Hindlimb muscle (tissue), 1 donor: ENCODE measurements around the gene MLST8. TPM values are rescaled to one million over a fixed set of nuclear protein-coding genes. Genes with fewer than 3 reads are reported as not detected.

ENCODE experiments used
- DNase-seq: peaks from one replicate; pipeline ENCODE4 v3.0.0-alpha.2; 2013
- polyA plus RNA-seq: library from polyadenylated mRNA; unstranded; fragments of 120-200 nt; gene quantifications from one replicate; pipeline ENCODE4 v1.2.1, GENCODE V29; 2013; ENCODE audit not compliant: insufficient read length

The MLST8 gene
- polyA plus RNA-seq, 1 donor: 41.0 TPM

DNA sequence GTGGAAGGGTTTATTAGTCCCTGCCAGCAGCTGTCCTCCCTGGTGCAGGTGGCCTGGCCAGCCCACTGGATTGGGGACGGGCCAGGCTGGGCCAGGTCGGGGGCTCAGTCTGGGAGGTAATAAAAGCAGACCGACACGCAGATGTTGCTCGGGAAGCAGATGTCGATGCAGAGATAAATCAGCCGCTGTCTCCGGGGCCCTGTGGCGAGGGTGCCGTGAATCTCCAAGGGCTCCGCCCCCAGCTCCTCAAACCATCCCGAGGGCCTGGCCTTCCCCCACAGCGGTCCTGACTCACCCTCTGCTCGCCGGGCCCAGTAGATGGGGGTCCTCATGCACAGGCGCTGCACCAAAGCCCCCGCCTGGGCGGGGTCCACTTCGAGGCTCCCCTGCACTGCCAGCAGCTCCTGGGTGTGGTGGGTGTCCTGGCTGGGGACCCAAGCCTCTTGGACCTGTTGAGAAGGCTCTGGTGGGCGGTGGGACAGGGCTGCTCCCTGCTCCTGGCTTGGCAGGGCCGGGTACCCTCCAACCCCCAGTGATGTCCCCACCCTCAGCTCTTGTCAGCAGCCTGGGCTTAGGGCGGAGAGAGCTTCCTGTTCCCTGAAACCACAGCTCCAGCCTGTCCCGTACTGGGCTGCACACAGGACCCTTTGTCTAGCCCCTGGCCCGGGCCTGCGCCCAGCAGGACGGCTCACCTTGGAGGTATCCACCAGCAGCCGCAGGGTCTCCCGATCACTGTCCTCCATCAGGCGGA, 4.2 kb downstream of the MLST8 start:
- DNase-seq: no peak

DNA sequence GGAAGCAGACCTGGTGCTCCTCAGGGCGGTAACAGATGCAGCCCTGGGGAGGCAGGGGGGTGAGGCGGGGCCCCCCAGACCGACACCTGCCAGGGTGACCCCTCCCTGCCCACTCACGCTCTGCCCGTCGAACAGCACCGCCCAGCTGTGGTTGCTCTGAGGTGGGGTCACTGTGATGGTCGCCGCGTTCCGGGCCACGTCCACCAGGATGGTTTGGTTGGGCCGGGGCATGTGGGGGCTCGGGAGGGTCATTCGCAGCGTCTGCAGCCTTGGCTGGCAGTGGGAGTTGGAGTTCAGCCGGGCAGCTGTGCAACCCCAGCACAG, 4.7 kb downstream of the MLST8 start:
- no peak for DNase-seq

DNA sequence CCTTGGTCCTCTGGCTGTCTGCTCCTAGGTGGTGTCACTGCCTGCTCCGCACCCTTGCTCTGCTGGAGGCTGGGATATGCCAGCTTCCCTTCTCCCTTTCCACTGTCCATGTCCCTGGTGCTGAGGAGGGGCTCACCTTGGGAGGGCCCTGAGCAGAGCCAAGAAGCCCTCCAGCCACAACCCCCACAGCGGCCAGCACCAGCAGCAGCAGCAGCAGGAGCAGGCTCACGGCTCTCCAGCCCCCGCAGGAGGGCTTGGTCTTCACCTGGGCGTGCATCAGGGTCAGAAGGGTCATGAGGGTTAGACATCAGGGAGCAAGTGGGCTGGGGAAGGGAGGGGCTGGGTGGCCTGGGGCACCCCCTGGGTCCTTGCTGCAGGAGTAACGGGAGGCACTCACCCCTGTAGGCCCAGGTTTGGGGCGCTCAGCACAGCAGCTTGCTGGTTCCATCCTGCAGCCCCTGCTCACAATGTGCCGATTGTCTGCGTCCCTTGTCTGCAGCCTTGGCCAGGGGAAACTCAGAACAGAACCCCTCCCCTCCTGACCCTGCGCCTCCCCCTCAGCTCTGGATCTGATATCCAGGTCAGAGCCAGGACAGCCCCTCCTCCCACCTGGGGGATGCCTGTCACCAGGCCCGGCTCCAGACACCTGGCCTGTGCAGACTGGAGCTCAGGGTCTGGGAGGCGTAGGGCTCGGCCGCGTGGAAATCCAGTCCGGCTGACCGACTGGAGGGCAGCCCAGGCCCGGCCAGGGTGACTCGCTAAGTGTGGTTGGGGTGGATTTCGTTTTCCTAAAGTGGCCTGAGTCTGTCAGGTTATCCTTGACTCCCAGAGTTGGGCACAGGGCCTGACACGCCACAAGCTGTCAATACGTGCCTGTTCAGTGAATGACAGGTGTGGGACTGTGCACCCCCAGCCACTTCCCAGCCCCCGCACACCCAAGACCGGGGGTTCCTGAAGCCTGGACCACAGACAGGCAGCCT, 5.4 kb downstream of the MLST8 start, which contains the start of gene BRICD5:
BRICD5 (minus strand) TSS at position 478 of the 980 bp plus-strand sequence; CDS start at position 448, 30 bp downstream.
- DNase-seq: no peak

DNA sequence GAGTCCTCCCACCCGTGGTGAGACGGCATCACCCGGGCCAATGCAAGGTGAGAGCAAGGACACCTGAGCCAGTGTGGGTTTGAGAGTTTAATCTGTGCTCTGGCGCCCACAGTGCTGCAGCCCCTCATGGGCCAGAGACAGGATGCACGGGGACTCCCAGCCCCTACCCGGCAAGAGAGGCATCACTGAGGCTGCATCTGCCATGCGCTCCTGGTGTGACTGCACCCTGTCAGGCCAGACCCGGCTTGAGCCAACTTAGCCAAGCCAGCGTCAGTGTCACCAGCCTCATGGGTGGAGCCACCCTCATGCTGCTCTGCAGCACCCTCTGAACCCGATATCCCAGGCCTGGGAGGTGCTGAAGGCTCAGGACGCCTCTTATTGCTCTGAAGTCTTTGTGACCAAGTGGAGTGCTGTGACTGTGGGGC, 6.7 kb downstream of the MLST8 start:
- DNase-seq: no peak

DNA sequence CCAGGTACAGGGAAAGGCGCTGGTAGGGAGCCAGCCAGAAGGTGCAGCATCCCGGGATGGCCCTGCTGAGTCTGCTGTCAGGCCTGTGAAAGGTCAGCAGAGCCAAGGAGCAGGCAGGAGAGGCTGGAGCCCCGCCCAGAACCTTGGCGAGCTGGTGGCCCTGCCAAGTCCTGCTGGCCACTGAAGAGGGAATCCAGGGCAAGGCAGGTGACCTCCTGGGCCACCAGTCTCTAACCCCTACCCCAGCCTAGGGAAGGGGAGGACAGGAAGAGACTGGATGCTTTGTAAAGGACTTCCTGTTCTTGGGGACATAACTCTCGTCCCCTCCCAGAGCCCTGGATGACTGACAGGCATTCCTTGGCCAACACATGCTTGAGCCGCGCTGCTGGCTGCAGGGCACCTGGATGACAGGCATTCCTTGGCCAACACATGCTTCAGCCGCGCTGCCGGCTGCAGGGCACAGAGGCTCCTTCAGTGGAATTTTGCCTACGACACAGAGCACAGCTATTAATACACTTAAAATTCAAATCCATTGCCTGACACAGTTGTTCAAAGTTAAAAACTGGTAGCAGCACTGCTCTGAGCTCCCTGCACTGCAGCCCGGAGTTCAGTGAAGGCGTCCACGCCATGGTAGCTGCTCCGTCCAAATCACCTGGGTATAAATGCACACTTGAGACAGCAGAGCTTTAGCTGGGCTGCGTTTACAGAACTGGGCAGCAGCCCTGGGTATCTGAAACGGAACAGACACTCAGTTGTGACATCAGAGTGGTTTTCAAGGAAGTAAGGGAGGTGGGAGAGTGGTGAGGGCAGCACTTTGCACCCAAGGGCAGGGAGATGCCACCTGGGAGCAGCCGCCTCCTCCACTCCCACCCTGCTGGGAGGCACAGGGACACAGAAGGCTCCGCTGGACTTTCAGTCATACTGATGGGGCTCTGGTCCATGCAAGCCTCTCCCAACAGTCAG, 7.4 kb downstream of the MLST8 start:
- no peak for DNase-seq

DNA sequence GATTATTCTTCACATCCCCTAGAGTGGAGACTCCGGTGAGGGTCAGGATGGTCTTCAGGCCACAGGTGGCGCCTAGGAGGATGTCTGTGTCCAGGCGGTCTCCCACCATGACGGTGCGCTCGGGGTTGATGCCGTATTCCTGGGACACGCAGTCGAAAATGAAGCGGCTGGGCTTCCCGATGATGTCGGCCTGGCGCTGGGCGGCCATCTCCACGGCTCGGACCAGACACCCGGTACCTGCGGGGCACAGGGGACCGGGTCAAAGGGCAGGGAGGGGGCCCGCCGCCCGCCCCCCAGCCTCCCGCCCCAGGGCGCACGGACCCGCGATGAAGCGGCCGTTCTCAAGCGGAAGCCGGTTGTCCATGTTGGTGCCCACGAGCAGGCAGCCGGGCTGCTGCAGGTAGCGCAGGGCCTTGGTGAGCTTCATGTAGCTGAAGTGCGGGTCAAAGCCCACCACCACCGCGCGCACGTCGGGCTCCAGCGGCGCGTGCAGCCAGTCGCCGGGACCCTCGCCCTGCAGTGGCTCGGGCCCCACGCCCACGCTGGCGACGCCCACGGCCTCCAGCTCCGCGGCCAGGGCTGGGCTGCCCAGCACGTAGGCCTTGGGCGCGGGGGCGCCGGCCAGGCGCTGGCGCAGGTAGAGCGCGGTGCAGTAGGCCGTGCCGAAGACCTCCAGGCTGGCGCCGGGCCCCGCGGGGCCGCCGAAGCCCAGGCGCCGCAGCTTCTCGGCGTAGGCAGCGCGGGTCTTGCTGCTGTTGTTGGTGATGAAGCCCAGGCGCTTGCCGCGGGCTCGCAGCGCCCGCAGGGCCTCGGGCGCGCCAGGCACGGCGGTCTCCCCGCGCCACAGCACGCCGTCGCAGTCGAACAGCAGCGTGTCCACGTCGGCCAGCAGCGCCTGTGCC, 8.8 kb downstream of the MLST8 start:
- DNase-seq: no peak

DNA sequence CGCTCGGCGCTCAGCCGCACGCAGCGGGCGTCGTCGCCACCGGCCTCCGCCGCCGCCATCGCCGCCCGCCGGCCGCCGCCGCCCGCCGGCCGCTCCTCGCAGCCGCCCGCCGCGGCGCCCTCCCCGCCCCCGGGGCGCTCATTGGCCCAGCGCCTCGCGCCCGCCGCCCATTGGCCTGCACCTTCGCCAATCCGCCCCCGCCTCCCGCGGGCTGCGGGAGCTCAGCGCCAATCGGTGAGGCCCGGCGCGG, 9.4 kb downstream of the MLST8 start, which contains the start of gene PGP:
PGP (minus strand) TSS at position 122 of the 250 bp plus-strand sequence; CDS start at position 59, 63 bp downstream.
- DNase-seq: no peak

DNA sequence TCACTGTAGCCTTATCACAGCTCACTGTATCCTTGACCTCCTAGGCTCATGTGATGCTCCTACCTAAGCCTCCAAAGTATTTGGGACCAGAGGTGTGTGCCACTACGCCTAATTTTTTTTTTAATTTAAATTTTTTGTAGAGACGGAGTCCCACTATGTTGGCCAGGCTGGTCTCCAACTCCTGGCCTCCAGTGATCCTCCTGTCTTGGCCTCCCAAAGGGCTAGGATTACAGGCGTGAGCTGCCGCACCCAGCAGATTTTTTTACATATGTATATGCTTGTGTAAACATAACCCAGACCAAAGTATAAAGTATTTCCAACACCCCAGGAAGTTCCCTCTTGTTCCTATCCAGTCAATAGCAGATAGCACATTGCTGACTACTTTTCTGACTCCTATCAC, 11.1 kb downstream of the MLST8 start:
- DNase-seq: no peak

DNA sequence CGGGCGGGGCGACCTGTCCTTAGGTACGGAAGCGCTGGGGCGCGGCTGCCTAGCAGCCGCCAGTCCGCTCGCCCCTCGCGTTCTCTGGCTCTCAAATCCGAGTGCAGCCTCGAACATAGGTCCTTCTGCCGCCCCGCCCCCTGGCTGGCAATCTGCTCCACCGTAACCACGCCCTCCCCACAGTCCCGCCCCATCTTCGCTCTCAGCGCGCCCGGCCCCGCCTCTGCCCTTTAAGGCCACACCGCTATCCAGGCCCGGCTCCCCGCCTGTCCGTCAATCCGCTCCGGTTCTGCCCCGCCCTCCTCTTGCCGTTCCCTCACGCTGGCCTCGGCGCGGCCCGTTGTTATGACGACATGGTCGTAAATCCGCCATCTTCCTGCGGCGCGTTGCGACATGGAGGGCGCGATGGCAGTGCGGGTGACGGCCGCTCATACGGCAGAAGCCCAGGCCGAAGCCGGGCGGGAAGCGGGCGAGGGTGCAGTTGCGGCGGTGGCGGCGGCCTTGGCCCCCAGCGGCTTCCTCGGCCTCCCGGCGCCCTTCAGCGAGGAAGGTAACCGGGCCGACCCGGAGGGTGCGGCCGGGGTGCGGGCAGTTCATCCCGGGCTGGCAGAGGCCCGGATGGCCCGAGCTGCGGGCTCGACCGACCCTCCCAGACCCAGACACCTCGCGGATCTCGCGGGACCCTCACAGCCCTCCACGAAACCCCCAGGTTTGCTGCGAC, 18.1 kb downstream of the MLST8 start, which contains the start of gene E4F1:
E4F1 (plus strand) TSS at position 371 of the 721 bp plus-strand sequence; CDS start at position 394, 23 bp downstream.
- DNase-seq: peak; percentile 99

DNA sequence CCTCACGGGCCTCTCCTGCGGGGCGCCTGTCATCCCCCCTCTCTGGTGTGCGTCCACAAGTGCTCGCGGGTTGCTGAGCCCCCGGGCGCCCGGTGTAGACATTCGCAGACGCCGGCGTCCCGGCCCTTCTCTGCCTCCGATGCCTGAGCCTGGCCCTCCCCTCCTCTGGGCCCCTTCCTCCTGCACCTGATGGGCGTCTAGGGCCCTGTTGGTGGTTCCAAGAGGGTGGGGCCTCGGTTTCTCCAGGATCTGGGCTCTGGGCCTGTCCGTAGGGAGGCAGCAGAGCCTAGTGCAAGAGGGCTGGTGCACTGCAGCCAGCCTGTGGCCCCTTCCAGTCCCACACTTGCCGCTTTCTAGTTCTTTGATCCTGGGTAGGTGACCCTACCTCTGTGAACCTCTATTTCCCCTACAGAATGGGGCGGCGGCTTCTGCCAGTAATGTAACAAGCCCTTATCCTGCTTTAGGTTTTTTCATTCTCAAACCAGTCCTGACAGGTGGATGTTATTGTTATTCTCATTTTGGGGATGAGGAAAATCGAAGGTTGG, 18.8 kb downstream of the MLST8 start:
- DNase-seq: no peak

DNA sequence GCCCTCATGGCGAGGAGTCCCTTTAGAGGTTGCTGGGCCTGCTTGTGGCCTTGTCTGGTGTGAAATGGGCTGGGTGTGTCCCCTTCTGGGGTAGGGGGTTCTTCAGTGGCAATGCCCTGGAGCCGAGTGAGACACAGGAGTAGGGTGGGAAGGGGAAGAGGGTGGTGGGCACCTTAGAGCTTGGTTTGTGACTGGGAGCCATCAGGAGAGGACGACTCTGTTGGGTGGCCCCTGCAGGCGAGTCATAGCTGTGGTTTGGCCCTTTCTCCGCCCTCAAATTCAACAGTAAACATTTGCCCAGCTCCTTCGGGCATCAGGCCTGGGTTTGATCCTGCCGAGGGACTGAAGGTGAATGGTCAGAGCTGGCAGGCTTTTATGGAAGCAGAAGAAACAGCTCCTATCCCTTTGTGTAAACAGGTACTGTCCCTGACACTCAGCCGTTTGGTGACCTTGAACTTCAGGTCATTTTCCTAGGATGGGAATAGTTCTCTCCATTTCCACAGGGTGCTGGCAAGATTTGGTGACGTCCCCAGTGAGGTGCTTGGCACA, 21.1 kb downstream of the MLST8 start:
- no peak for DNase-seq

DNA sequence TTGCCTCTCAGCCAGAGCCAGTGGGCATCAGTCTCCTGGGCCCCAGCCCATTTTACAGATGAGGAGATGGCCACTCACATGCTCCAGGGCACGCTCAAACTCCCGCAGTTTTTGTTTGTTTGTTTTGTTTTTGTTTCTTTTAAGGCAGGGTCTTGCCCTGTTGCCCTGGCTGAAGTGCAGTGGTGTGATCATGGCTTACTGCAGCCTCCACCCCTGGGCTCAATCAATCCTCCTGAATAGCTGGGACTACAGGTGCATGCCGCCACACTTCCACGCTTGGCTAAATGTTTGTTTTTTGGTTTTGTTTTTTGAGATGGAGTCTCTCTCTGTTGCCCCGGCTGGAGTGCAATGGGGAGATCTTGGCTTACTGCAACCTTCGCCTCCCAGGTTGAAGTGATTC, 21.7 kb downstream of the MLST8 start:
- DNase-seq: no peak

DNA sequence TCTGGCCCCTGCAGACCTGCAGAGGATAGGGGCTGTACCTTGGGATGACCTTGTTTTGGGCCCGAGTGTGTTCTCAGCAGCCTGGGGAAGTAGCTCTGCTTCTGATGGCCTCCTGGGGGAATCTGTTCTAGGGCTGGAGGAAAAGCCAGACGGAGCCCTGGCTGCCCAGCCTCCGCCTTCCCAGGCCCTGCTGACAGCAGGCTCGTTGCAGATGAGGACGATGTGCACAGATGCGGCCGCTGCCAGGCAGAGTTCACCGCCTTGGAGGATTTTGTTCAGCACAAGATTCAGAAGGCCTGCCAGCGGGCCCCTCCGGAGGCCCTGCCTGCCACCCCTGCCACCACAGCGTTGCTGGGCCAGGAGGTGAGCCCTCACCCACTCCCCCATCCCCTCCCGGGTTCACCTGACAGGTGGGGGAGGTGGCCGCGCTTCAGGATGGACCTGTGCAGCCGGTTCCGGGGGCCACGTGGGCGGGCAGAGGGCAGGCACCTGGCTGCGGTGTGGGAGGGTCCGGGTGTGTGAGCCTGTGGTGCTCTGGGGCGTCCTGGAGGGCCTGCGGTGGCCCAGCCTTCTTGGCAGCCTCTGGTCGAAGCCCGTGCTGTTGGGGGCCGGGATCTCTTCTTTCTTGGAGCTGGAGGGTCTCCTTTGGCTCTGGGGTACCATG, 23.0 kb downstream of the MLST8 start:
- DNase-seq: no peak

DNA sequence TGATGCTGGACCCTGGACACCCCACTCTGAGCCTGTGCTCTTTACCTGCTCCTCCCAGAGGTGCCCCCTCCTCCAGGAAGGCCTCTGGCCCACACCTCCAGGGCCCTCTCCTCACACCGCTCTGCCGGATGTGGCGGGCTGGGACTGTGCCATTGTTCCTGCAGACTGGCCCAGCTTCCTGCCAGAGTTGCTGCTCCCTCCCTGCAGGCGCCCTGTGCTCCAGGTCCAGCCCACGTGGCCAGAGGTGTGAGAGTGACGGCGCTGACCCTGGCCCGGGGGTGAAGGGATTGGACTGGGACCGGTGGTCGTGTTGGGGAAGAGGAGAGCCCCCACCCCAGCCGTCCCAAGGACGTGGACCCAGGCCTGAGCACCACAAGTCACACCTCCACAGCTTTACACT, 23.8 kb downstream of the MLST8 start:
- no peak for DNase-seq

DNA sequence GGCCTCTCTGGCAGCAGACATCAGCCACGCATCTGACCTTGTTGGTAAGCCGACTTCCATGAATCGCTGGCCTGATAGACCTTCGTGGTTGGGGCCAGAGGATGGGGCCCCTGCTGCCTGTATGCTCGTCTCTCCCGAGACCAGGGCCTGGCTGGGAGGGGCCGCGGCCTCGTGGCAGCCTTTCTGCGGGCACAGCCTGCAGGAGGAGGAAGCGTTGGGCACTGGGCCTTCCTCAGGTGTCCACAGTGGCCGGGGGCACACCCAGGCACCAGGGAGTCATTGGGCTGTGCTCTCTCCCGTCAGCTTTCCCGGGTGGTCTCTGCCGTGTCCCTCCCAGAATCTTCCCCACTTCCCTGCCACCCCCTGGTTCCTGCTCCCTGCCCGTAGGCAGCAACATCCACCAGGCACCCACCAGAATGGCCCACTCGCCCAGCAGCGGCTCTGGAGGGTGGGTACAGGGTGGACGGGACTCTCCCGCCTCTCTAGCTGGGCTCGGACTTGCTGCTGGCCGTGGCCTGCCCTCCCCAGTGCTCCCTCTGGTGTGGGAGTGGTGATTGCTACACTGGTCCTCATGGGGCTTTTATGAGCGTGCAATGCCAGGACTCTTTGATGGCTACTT, 24.5 kb downstream of the MLST8 start:
- no peak for DNase-seq

DNA sequence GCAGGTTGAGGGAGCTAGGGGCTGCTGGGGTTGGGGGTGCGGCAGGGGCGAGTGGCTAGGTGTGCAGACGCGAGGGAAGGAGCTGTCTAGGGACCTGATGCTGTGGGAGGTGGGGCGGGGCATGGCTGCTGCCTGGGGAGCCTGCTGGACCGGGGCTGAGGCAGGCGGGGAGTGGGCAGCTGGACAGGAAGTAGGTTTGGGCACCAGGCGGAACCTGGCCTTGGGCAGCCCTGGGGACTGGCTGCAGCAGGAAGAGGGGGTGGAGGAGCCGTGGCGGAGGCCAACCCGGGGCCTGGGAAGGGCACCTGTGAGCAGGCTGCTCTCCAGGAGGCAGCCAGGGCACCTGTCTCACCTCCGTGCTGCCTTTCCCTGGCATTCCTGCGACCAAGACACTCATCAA, 25.1 kb downstream of the MLST8 start:
- DNase-seq: no peak

DNA sequence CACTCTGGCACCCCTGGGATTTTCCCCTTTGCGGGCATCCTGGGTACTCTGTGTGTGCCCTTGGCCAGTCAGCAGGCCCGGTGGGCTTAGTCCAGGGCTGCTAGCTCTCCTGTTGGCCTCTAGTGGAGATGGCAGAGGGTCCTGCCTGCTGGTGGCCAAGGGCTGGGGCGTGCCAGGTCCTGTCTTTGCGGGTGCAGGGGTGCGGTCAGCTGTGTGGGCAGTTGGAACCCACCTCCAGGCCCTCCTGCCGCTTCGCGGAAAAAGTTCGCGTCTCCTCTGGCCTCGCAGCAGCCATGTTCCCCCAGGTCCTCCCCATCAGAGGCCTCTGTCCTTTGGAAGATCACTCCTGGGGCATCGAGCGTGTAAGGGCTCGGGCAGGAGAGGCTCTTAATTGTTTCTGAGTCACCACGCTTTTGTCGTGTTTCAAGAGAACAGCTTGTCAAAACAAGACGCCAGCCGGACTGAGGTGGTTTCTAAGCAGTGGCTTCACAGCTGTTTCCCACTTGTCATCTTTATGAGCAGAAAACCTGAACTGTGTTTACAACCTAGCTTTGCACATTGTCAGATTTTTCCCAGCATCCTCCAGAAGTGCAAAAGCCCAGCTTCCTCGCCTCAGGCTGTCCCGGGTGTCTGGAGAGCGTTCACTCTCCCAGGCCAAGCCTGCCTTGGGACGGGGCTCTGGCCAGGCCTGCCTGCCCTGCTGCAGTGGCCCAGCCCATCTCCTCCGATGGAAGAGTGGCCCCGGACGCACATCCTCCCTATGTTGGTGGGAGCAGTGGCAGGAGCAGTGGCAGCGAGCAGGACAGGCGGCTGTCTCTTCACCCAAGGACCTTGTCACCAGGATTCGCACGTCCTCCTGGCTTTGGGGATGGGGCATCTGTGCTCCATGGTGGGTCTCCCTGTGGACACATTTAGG, 26.0 kb downstream of the MLST8 start:
- DNase-seq: no peak
